ENCODE measurements around the gene SEMA4G. TPM values are rescaled to one million over a fixed set of nuclear protein-coding genes. Genes with fewer than 3 reads are reported as not detected.
"Not testable (repeated sequence)": the region's sequence is repeated elsewhere in the genome, so short reads cannot be mapped to it uniquely, and the experiment has no call there.

SEMA4G gene
- total RNA-seq, 1 donor: under 0.01 TPM

DNA sequence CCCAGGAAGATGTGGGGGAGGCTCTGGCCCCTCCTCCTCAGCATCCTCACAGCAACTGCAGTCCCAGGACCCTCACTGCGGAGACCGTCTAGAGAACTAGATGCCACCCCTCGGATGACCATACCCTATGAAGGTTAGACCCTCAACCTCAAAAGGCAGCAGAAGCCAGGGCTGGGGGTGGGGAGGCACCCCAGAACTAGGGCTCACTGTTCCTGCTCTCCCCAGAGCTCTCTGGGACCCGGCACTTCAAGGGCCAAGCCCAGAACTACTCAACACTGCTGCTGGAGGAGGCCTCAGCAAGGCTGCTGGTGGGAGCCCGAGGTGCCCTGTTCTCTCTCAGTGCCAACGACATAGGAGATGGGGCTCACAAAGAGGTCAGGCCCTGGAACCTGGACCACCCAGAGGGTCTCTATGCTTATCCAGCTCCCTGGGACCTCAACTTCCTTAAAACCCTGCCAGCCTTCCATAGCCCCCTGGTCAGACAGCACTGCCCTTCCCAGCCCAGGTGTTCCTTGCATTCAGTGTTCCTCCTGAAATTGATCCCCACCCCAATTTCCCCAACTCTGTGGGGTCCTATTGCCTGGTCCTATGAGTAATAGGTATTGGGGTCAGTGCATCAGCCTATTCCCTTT, 3.7 kb downstream of the SEMA4G start:
- Histone ChIP-seq H3K27ac (ENCODE audit: low read depth, low read length) (no peak overlapping the region), H3K4me3 (ENCODE audit: insufficient read depth, low read length) (no peak overlapping the region), H4K20me1 (ENCODE audit: insufficient read depth, low read length) (no peaks in the 10 kb centered on the region), H3K79me2 (ENCODE audit: insufficient read depth, low read length) (no peaks in the 10 kb centered on the region), H3K27me3 (ENCODE audit: insufficient read depth, low read length) (peaks cover 3% of the 10 kb centered on the region), H2AFZ (ENCODE audit: low read length) (no peak overlapping the region), H3K4me2 (ENCODE audit: insufficient read depth, low read length) (no peak overlapping the region), H3K9me3 (ENCODE audit: low read depth, low read length) (no peaks in the 10 kb centered on the region), H3K4me1 (ENCODE audit: insufficient read depth, low read length) (peaks cover 6% of the 10 kb centered on the region), H3K36me3 (ENCODE audit: insufficient read depth, low read length) (no peaks in the 10 kb centered on the region)
- TF ChIP-seq, protein P1, sequence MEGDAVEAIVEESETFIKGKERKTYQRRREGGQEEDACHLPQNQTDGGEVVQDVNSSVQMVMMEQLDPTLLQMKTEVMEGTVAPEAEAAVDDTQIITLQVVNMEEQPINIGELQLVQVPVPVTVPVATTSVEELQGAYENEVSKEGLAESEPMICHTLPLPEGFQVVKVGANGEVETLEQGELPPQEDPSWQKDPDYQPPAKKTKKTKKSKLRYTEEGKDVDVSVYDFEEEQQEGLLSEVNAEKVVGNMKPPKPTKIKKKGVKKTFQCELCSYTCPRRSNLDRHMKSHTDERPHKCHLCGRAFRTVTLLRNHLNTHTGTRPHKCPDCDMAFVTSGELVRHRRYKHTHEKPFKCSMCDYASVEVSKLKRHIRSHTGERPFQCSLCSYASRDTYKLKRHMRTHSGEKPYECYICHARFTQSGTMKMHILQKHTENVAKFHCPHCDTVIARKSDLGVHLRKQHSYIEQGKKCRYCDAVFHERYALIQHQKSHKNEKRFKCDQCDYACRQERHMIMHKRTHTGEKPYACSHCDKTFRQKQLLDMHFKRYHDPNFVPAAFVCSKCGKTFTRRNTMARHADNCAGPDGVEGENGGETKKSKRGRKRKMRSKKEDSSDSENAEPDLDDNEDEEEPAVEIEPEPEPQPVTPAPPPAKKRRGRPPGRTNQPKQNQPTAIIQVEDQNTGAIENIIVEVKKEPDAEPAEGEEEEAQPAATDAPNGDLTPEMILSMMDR (IDR thresholded peaks at IDR 0.05; ENCODE audit: extremely low read depth, low read depth, low read length): no peak
- no peak for DNase-seq (ENCODE audit: insufficient read length, low spot score, missing footprints)

DNA sequence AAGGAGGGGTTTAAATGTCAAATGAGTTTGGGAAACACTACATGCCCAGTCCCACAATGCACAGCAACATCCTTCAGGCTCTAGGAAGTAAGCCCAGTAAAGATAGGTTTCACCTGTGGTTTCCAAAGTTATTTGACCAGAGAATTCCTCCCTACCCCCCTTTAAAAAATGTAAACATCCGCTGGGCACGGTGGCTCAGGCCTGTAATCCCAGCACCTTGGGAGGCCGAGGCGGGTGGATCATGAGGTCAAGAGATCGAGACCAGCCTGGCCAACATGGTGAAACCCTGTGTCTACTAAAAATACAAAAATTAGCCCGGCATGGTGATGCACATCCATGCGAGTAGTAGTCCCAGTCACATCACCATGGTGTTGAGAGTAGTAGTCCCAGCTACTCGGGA, 6.1 kb downstream of the SEMA4G start:
- H3K4me1 ChIP-seq (ENCODE audit: insufficient read depth, low read length); H3K4me3 ChIP-seq (ENCODE audit: insufficient read depth, low read length); H3K9me3 ChIP-seq (ENCODE audit: low read depth, low read length); DNase-seq (ENCODE audit: insufficient read length, low spot score, missing footprints); H3K4me2 ChIP-seq (ENCODE audit: insufficient read depth, low read length); H4K20me1 ChIP-seq (ENCODE audit: insufficient read depth, low read length); H3K27me3 ChIP-seq (ENCODE audit: insufficient read depth, low read length); H3K79me2 ChIP-seq (ENCODE audit: insufficient read depth, low read length); H3K27ac ChIP-seq (ENCODE audit: low read depth, low read length); H2AFZ ChIP-seq (ENCODE audit: low read length); H3K36me3 ChIP-seq (ENCODE audit: insufficient read depth, low read length): not testable (repeated sequence)

DNA sequence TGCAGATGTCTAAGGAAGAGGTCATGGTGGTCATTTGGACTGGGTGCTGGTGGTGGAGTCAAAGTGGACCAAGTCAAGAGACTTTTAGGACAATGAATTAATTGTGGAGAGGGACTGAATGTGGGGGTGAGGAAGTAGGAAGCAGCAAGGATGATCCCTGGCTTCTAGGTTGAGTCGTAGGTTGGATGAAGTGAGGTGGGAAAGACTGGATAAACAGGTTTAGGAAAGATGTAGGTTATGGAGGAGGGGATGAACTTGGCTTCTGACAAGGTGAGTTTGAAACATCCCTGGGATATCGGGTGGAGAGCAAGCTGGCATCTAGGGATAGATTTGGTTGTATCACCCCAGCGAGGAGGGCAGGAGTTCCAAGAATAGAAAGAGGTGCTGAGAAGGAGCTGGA, 7.6 kb downstream of the SEMA4G start:
- Histone ChIP-seq H3K27ac (ENCODE audit: low read depth, low read length) (no peak overlapping the region), H2AFZ (ENCODE audit: low read length) (no peak overlapping the region), H3K27me3 (ENCODE audit: insufficient read depth, low read length) (no peaks in the 10 kb centered on the region), H4K20me1 (ENCODE audit: insufficient read depth, low read length) (no peaks in the 10 kb centered on the region), H3K4me3 (ENCODE audit: insufficient read depth, low read length) (no peak overlapping the region), H3K79me2 (ENCODE audit: insufficient read depth, low read length) (no peaks in the 10 kb centered on the region), H3K4me1 (ENCODE audit: insufficient read depth, low read length) (no peaks in the 10 kb centered on the region), H3K4me2 (ENCODE audit: insufficient read depth, low read length) (no peak overlapping the region), H3K9me3 (ENCODE audit: low read depth, low read length) (no peaks in the 10 kb centered on the region), H3K36me3 (ENCODE audit: insufficient read depth, low read length) (peaks cover 7% of the 10 kb centered on the region)
- no peak for DNase-seq (ENCODE audit: insufficient read length, low spot score, missing footprints)
- TF ChIP-seq, protein P1 (IDR thresholded peaks at IDR 0.05; ENCODE audit: extremely low read depth, low read depth, low read length): no peak

DNA sequence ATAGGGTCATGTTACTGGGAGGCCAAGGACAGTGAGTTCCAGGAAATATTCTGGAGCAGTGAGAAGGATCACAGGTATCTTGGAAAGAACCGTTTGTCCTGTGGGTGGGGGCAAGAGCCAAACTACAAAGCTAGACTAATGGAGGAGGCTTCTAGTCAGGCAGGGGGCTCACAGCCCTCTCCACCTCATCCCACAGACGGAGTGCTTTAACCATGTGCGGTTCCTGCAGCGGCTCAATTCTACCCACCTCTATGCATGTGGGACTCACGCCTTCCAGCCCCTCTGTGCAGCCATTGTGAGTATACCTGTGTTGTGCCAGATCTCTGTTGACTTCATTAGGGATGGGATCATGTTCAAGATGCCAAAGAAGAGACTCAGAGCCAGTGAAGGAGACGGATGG, 8.1 kb downstream of the SEMA4G start:
- TF ChIP-seq, protein P1 (IDR thresholded peaks at IDR 0.05; ENCODE audit: extremely low read depth, low read depth, low read length): no peak
- DNase-seq (ENCODE audit: insufficient read length, low spot score, missing footprints): no peak

More for the DNA sequence above, 8.1 kb downstream of the SEMA4G start:
- Histone ChIP-seq H3K27me3 (ENCODE audit: insufficient read depth, low read length) (no peaks in the 10 kb centered on the region), H3K36me3 (ENCODE audit: insufficient read depth, low read length) (peaks cover 7% of the 10 kb centered on the region), H3K4me1 (ENCODE audit: insufficient read depth, low read length) (no peaks in the 10 kb centered on the region), H4K20me1 (ENCODE audit: insufficient read depth, low read length) (no peaks in the 10 kb centered on the region), H3K4me3 (ENCODE audit: insufficient read depth, low read length) (no peak overlapping the region), H3K9me3 (ENCODE audit: low read depth, low read length) (no peaks in the 10 kb centered on the region), H3K4me2 (ENCODE audit: insufficient read depth, low read length) (no peak overlapping the region), H3K79me2 (ENCODE audit: insufficient read depth, low read length) (no peaks in the 10 kb centered on the region), H2AFZ (ENCODE audit: low read length) (no peak overlapping the region), H3K27ac (ENCODE audit: low read depth, low read length) (no peak overlapping the region)
